SK-N-SH treated with all-trans-retinoic acid at 6 μM for 48 hours (cell line): ENCODE data around the gene VRTN.

ENCODE experiments used
- CREB5 ChIP-seq: fragments of 250-450 bp; sonication (Bioruptor Pico); IDR thresholded peaks from 2 replicates; pipeline ENCODE4 v1.5.1; 2020; ENCODE audit warnings: low read depth, mild to moderate bottlenecking, moderate library complexity
- CSRNP3 ChIP-seq: fragments of 250-450 bp; sonication (Bioruptor Pico); IDR thresholded peaks from 2 replicates; pipeline ENCODE4 v1.5.1; 2021; ENCODE audit warnings: mild to moderate bottlenecking, moderate library complexity
- ZFP3 ChIP-seq: fragments of 250-450 bp; sonication (Bioruptor Pico); IDR thresholded peaks from 2 replicates; pipeline ENCODE4 v1.5.0; 2020; ENCODE audit warnings: mild to moderate bottlenecking, moderate library complexity
- ZNF8 ChIP-seq: fragments of 450-650 bp; formaldehyde crosslinking; IDR thresholded peaks from 2 replicates; pipeline ENCODE4 v1.5.0; 2020; ENCODE audit warnings: mild to moderate bottlenecking, moderate library complexity

GRCh38 chr14:74350211-74350927, 2.1 kb downstream of the VRTN start:
- TF ChIP-seq ZFP3, result no peak
- no peak for TF ChIP-seq CREB5 (CRISPR knock-in tag)
- no peak for TF ChIP-seq CSRNP3 (CRISPR knock-in tag)
- TF ChIP-seq ZNF8, result no peak
